HepG2 (cell line): ENCODE results near the gene RAC3. TPM values are rescaled to one million over a fixed set of nuclear protein-coding genes. Genes with fewer than 3 reads are reported as not detected.

Experiments used
- AGO2 ChIP-seq: fragments of 200-400 bp; formaldehyde crosslinking; optimal IDR thresholded peaks from 2 replicates; pipeline ENCODE3; 2017; ENCODE audit warnings: mild to moderate bottlenecking, low read depth, low read length, moderate library complexity
- BORCS8-MEF2B ChIP-seq: sonication (generic); formaldehyde crosslinking; IDR thresholded peaks from 2 replicates; pipeline ENCODE4 v1.8.0; 2022; ENCODE audit warnings: mild to moderate bottlenecking, missing genetic modification reagents
- CENPT ChIP-seq: sonication (generic); formaldehyde crosslinking; IDR thresholded peaks from 2 replicates; pipeline ENCODE4 v1.8.0; 2022; ENCODE audit warnings: low read depth, mild to moderate bottlenecking, moderate library complexity, missing genetic modification reagents
- GFI1 ChIP-seq: sonication (generic); formaldehyde crosslinking; IDR thresholded peaks from 2 replicates; pipeline ENCODE4 v1.5.0; 2020; ENCODE audit warnings: missing genetic modification reagents, mild to moderate bottlenecking, borderline replicate concordance
- PRDM15 ChIP-seq: sonication (generic); formaldehyde crosslinking; IDR thresholded peaks from 2 replicates; pipeline ENCODE4 v1.4.0; 2020; ENCODE audit warnings: missing genetic modification reagents
- ZNF629 ChIP-seq: sonication (generic); formaldehyde crosslinking; conservative IDR thresholded peaks from 2 replicates; pipeline ENCODE4 v1.5.0; 2020; ENCODE audit warnings: missing genetic modification reagents
- ZNF768 ChIP-seq: sonication (generic); formaldehyde crosslinking; IDR thresholded peaks from 2 replicates; pipeline ENCODE4 v1.4.0; 2020; ENCODE audit warnings: missing genetic modification reagents
- polyA plus RNA-seq, 8 experiments: library from polyadenylated mRNA; depleted of rRNA in 3 of 8; stranded (reverse) in 7 of 8; unstranded in 1 of 8; fragments of >200 nt; fragmentation: Illumina TruSeq in 4 of 8; extraction: Trizol in 4 of 8; gene quantifications; 2 replicates each; pipeline versions ENCODE4 v1.2.1 to v1.2.3, GENCODE V29; 2011 to 2016; ENCODE audit warnings: low read depth in 4 of 8, missing spikeins in 1 of 8, mixed read lengths in 1 of 8; ENCODE audit not compliant: insufficient read depth in 1 of 8
- total RNA-seq, 5 experiments: library from RNA; depleted of rRNA; stranded (reverse); fragments of >200 nt; fragmentation: Illumina TruSeq; extraction: Trizol; gene quantifications; 2 replicates each; pipeline ENCODE4 v1.2.3, GENCODE V29; 2016; ENCODE audit warnings: low read depth in 1 of 5
- TF ChIP-seq, protein P1 (sequence below): sonication (generic); formaldehyde crosslinking; IDR thresholded peaks from 2 replicates; pipeline ENCODE4 v1.5.0; 2020; ENCODE audit warnings: missing genetic modification reagents
- TF ChIP-seq, protein P2 (sequence below): sonication (generic); formaldehyde crosslinking; IDR thresholded peaks from 2 replicates; pipeline ENCODE4 v1.8.1; 2022; ENCODE audit warnings: low read depth, mild to moderate bottlenecking, missing genetic modification reagents
- TF ChIP-seq, protein P3 (sequence below), 2 experiments: fragments of 450-650 bp in 1 of 2; sonication (generic) in 1 of 2; formaldehyde crosslinking in 1 of 2; IDR thresholded peaks; 2 replicates each; pipeline versions ENCODE4 v1.6.1 to v1.8.0; 2016 to 2022; ENCODE audit warnings: antibody characterized with exemption in 1 of 2, mild to moderate bottlenecking in 1 of 2, missing genetic modification reagents in 1 of 2

The RAC3 gene
- total and polyA plus RNA-seq, 2 of the 13 experiments (the other 11 are each of a cell fraction or from before 2014, with no cell fraction given): 10.5 to 21.3 TPM

- TF ChIP-seq CENPT: no peak
- TF ChIP-seq, protein P1, sequence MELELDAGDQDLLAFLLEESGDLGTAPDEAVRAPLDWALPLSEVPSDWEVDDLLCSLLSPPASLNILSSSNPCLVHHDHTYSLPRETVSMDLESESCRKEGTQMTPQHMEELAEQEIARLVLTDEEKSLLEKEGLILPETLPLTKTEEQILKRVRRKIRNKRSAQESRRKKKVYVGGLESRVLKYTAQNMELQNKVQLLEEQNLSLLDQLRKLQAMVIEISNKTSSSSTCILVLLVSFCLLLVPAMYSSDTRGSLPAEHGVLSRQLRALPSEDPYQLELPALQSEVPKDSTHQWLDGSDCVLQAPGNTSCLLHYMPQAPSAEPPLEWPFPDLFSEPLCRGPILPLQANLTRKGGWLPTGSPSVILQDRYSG (CRISPR knock-in tag): no peak
- TF ChIP-seq BORCS8-MEF2B: no peak
- TF ChIP-seq ZNF629 (CRISPR knock-in tag): peak; percentile 74
- TF ChIP-seq AGO2: peak; percentile 9
- 0 out of 2 replicates have a peak, but pooled peaks have one; percentile 4 for TF ChIP-seq ZNF768 (CRISPR knock-in tag)
- no peak for TF ChIP-seq PRDM15 (CRISPR knock-in tag)
- TF ChIP-seq GFI1: no peak
- TF ChIP-seq, protein P2, sequence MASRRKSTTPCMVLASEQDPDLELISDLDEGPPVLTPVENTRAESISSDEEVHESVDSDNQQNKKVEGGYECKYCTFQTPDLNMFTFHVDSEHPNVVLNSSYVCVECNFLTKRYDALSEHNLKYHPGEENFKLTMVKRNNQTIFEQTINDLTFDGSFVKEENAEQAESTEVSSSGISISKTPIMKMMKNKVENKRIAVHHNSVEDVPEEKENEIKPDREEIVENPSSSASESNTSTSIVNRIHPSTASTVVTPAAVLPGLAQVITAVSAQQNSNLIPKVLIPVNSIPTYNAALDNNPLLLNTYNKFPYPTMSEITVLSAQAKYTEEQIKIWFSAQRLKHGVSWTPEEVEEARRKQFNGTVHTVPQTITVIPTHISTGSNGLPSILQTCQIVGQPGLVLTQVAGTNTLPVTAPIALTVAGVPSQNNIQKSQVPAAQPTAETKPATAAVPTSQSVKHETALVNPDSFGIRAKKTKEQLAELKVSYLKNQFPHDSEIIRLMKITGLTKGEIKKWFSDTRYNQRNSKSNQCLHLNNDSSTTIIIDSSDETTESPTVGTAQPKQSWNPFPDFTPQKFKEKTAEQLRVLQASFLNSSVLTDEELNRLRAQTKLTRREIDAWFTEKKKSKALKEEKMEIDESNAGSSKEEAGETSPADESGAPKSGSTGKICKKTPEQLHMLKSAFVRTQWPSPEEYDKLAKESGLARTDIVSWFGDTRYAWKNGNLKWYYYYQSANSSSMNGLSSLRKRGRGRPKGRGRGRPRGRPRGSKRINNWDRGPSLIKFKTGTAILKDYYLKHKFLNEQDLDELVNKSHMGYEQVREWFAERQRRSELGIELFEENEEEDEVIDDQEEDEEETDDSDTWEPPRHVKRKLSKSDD (CRISPR knock-in tag): no peak
- TF ChIP-seq, protein P3, sequence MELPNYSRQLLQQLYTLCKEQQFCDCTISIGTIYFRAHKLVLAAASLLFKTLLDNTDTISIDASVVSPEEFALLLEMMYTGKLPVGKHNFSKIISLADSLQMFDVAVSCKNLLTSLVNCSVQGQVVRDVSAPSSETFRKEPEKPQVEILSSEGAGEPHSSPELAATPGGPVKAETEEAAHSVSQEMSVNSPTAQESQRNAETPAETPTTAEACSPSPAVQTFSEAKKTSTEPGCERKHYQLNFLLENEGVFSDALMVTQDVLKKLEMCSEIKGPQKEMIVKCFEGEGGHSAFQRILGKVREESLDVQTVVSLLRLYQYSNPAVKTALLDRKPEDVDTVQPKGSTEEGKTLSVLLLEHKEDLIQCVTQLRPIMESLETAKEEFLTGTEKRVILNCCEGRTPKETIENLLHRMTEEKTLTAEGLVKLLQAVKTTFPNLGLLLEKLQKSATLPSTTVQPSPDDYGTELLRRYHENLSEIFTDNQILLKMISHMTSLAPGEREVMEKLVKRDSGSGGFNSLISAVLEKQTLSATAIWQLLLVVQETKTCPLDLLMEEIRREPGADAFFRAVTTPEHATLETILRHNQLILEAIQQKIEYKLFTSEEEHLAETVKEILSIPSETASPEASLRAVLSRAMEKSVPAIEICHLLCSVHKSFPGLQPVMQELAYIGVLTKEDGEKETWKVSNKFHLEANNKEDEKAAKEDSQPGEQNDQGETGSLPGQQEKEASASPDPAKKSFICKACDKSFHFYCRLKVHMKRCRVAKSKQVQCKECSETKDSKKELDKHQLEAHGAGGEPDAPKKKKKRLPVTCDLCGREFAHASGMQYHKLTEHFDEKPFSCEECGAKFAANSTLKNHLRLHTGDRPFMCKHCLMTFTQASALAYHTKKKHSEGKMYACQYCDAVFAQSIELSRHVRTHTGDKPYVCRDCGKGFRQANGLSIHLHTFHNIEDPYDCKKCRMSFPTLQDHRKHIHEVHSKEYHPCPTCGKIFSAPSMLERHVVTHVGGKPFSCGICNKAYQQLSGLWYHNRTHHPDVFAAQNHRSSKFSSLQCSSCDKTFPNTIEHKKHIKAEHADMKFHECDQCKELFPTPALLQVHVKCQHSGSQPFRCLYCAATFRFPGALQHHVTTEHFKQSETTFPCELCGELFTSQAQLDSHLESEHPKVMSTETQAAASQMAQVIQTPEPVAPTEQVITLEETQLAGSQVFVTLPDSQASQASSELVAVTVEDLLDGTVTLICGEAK (IDR thresholded peaks at IDR 0.05): no peak
- TF ChIP-seq, protein P3 (CRISPR knock-in tag; IDR thresholded peaks at IDR 0.05): no peak
Observed at GRCh38 chr17:82025401-82026107, 5.9 kb upstream of the RAC3 start (continued).
